Measurements from ENCODE around the gene MVB12B.

The MVB12B gene

DNA sequence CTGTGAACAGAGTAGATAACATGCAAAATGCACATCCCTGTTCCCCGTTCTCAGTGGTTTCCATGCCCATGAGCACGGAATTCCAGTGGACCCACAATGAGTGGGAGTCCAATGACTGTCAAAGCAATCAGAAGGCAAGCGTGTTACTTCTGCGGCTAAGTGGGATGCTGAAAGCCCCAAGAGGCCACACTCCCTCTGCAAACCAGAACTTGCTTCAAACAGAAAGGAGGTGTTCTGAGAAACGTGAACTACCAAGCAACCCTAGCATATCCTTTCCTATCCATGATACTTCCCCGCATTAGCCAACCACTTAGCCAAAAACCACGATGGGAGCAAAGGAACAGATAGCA lies 21.7 kb upstream of the MVB12B start:
- DNase-seq (ENCODE audit: low read depth), result no peak
- Histone ChIP-seq H3K36me3 (ENCODE audit: control insufficient read depth, insufficient read depth, low read length, severe bottlenecking) (no peaks in the 10 kb centered on the region), H3K4me1 (ENCODE audit: control insufficient read depth, insufficient read depth, low read length) (no peaks in the 10 kb centered on the region), H3K4me3 (ENCODE audit: low read length) (no peak overlapping the region), H3K9me3 (ENCODE audit: control insufficient read depth, low read length) (no peaks in the 10 kb centered on the region), H3K27me3 (replicated peaks; ENCODE audit: control insufficient read depth, insufficient read depth, low read length) (peaks cover 33% of the 10 kb centered on the region), H3K9ac (ENCODE audit: low read length) (no peak overlapping the region)

DNA sequence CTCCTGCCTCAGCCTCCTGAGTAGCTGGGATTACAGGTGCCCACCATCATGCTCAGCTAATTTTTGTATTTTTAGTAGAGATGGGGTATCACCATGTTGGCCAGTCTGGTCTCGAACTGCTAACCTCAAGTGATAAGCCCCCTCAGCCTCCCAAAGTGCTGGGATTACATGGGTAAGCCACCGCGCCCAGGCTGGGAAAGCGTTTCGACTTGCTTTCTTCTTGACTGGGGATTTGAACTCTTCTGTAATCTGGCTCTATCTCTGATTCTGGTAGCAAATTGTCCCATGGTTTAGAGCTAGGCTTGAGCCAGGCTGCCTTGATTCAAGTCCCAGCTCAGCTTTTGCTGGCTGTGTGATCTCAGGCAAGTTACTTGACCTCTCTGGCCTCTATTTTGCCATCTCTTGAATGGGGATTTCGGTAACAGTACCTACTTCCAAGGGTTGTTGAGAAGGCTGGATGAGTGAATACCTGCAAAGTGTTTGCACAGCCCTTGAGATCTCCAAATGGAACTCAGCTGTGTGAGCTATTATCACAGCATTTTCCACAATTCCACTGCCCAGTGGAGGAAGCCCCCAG lies 20.5 kb upstream of the MVB12B start:
- no peaks in the 10 kb centered on the region for H3K4me1 ChIP-seq (ENCODE audit: control insufficient read depth, insufficient read depth, low read length)
- H3K9ac ChIP-seq (ENCODE audit: low read length), result no peak overlapping the region
- H3K4me3 ChIP-seq (ENCODE audit: low read length), result no peak overlapping the region
- DNase-seq (ENCODE audit: low read depth), result no peak
- peaks cover 35% of the 10 kb centered on the region for H3K27me3 ChIP-seq (replicated peaks; ENCODE audit: control insufficient read depth, insufficient read depth, low read length)
- no peaks in the 10 kb centered on the region for H3K36me3 ChIP-seq (ENCODE audit: control insufficient read depth, insufficient read depth, low read length, severe bottlenecking)
- H3K9me3 ChIP-seq (ENCODE audit: control insufficient read depth, low read length), result no peaks in the 10 kb centered on the region

DNA sequence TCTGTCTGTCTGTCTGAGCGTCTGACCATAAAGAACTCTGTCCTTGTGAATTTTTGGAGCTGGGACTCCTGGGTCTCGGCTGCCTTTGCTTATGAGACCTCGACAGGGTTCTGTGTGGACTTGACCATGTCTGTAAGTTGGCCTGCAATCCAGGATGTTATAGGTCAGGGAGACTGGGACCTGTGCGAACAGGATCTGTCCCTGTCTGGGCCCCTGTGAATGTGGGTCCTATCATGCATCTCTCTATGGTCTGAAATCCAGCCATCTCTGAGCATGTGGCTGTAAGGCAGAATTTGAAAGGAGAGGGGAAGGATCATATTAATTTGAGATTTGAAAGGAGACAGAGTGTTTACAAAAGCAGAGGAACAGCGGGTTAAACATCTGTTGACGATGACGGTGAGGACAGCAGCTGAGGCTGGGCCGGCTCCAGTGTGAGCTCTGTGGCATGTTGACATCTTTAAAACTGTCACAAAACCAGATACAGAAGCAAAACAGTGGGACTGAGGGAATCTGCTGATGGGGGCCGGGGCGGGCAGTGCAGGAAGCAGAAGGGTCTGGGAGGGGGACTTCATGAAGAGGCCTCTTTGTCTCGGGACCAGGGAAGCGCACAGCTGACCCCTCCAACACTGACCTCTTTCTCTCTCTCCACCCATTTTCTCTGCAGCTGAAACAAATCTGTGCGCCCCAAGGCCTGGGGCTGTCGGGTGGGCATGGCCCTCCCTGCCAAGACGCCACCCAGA lies 19.1 kb upstream of the MVB12B start:
- H3K36me3 ChIP-seq (ENCODE audit: control insufficient read depth, insufficient read depth, low read length, severe bottlenecking), result no peaks in the 10 kb centered on the region
- DNase-seq (ENCODE audit: low read depth), result no peak
- no peak overlapping the region for H3K9ac ChIP-seq (ENCODE audit: low read length)
- H3K4me3 ChIP-seq (ENCODE audit: low read length), result no peak overlapping the region
- H3K27me3 ChIP-seq (replicated peaks; ENCODE audit: control insufficient read depth, insufficient read depth, low read length), result peaks cover 40% of the 10 kb centered on the region
- no peaks in the 10 kb centered on the region for H3K4me1 ChIP-seq (ENCODE audit: control insufficient read depth, insufficient read depth, low read length)
- H3K9me3 ChIP-seq (ENCODE audit: control insufficient read depth, low read length), result no peaks in the 10 kb centered on the region

DNA sequence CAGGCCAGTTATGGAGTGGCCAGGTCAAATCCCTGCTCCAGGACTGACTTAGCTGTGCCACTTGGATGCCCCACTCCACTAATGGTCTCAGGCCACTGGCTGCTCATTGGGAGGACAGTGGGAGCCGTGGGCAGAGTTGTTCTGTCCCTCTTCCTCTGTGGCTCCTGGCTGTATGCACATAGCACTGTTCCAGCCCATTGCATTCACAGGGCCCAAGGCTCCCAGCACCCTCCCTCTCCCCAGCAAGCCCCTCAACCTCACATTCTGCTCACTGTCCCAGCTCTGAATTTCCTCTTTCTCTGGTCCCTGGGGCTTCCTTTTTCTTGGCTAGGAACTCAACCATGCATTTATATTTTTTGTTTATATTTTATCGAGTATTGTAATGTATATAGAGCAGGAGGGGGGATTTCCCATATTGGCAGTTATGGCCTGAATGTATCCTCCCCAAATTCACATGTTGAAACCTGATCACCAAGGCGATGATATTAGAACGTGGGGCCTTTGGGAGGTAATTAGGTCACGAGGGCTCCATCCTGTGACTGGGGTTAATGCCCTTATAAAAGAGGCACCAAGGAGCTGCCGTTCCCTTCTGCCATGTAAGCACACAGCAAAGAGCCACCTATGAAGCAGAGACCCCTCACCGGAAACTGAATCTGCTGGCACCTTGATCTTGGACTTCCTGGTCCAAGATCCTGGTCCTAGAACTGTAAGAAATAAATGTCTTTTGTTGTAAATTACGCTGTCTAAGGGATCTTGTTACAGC lies 17.0 kb upstream of the MVB12B start:
- Histone ChIP-seq H3K4me1 (ENCODE audit: control insufficient read depth, insufficient read depth, low read length) (no peaks in the 10 kb centered on the region), H3K9ac (ENCODE audit: low read length) (no peak overlapping the region), H3K36me3 (ENCODE audit: control insufficient read depth, insufficient read depth, low read length, severe bottlenecking) (no peaks in the 10 kb centered on the region), H3K9me3 (ENCODE audit: control insufficient read depth, low read length) (no peaks in the 10 kb centered on the region), H3K27me3 (replicated peaks; ENCODE audit: control insufficient read depth, insufficient read depth, low read length) (peaks cover 43% of the 10 kb centered on the region), H3K4me3 (ENCODE audit: low read length) (no peak overlapping the region)
- DNase-seq (ENCODE audit: low read depth), result no peak

DNA sequence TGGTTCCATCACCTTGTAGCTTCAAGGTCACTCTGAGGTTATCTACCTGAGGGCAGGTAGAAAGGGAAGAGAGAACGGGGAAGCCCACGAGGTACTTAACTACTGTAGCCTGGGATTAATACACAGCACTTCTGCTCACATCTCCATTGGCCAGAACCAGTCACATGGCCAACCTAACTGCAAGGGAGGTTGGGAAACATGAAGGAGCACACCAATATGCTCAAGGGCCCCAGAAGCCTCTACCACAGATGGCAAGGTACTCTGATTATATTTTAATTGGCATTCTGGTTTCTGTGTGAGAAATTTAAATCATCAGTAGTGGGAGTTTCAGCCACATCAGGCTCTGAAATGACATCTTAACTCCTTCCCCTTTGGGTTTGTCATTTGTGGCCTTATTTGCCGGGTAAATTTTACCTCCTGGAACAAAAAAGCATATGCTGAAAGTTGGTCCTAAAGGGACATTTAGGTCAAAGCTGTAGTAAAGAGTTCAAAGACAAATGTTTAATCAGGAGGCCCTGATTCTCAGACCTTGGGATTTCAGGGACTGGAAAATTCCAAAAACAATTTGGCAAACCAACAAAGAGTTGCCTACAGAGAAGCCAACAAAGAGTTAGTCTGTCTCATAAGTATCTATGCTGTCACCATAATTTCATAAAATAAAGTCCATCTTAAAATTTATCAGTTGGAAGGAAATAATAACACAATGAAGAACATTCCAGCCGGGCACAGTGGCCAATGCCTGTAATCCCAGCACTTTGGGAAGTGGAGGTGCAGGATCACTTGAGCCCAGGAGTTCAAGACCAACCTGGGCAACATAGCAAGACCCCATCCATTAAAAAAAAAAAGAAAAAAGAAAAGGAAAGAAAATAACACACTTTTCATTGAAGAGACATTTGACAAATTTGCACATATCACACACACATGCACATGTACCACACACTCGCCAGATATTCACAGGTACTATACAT lies 13.8 kb upstream of the MVB12B start:
- Histone ChIP-seq H3K9me3 (ENCODE audit: control insufficient read depth, low read length) (peaks cover 8% of the 10 kb centered on the region), H3K36me3 (ENCODE audit: control insufficient read depth, insufficient read depth, low read length, severe bottlenecking) (no peaks in the 10 kb centered on the region), H3K9ac (ENCODE audit: low read length) (no peak overlapping the region), H3K27me3 (replicated peaks; ENCODE audit: control insufficient read depth, insufficient read depth, low read length) (peaks cover 36% of the 10 kb centered on the region), H3K4me3 (ENCODE audit: low read length) (no peak overlapping the region), H3K4me1 (ENCODE audit: control insufficient read depth, insufficient read depth, low read length) (no peaks in the 10 kb centered on the region)
- DNase-seq (ENCODE audit: low read depth), result no peak

DNA sequence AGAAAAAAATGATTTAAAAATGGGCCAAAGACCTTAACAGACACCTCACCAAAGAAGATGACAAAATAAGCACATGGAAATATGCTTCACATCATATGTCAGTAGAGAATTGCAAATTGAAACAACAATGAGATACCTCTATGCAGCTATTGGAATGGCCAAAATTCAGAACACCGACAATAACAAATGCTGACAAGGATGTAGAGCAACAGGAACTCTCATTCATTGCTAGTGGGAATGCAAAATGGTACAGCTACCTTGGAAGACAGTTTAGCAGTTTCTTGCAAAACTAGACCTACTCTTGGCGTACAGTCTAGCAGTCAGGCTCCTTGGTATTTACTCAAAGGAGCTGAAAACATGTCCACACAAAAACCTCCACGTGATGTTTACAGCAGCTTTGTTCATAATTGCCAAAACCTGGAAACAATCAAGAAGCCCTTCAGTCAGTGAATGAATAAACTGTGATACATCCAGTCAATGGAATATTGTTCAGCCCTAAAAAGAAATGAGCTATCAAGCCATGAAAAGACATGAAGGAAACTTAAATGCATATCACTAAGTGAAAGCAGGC lies 10.5 kb upstream of the MVB12B start:
- Histone ChIP-seq H3K27me3 (replicated peaks; ENCODE audit: control insufficient read depth, insufficient read depth, low read length) (peaks cover 39% of the 10 kb centered on the region), H3K4me3 (ENCODE audit: low read length) (no peak overlapping the region), H3K9me3 (ENCODE audit: control insufficient read depth, low read length) (peaks cover 8% of the 10 kb centered on the region), H3K4me1 (ENCODE audit: control insufficient read depth, insufficient read depth, low read length) (no peaks in the 10 kb centered on the region), H3K9ac (ENCODE audit: low read length) (no peak overlapping the region), H3K36me3 (ENCODE audit: control insufficient read depth, insufficient read depth, low read length, severe bottlenecking) (no peaks in the 10 kb centered on the region)
- DNase-seq (ENCODE audit: low read depth), result no peak

DNA sequence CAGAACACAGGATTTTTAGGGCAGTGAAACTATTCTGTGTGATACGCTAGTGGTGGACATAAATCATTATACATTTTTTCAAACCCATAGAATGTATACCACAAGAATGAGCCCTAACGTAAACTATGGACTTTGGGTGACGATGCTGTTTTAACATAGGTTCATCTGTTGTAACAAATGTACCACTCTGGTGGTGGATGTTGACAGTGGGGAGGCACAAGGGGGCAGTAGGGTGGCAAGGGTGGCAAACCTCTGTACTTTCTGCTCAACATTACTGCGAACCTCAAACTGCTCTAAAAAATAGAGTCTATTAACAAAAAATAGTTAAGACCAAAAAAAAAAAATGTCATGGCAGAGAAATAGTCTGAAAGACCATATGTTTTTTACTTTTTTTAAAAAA lies 9.1 kb upstream of the MVB12B start:
- Histone ChIP-seq H3K27me3 (replicated peaks; ENCODE audit: control insufficient read depth, insufficient read depth, low read length) (peaks cover 34% of the 10 kb centered on the region), H3K9me3 (ENCODE audit: control insufficient read depth, low read length) (peaks cover 8% of the 10 kb centered on the region), H3K4me3 (ENCODE audit: low read length) (no peak overlapping the region), H3K36me3 (ENCODE audit: control insufficient read depth, insufficient read depth, low read length, severe bottlenecking) (no peaks in the 10 kb centered on the region), H3K4me1 (ENCODE audit: control insufficient read depth, insufficient read depth, low read length) (no peaks in the 10 kb centered on the region), H3K9ac (ENCODE audit: low read length) (no peak overlapping the region)
- no peak for DNase-seq (ENCODE audit: low read depth)

DNA sequence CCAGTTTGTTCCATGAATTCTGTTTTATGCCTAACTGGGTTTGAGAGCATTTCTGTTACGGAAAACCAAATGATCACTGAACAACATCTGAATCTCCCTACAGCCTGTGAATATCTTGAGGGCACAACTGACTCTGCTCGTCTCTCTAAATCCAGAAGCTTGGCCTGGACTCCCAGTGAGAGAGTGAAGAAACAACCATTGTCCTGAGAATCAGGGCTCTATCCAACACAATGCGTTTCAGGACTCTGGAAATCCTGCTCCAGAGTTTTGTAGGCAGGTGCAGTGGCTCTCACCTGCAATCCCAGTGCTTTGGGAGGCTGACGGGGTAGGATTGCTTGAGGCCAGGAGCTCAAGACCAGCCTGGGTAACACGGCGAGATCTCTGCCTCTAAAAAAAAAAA lies 7.8 kb upstream of the MVB12B start:
- Histone ChIP-seq H3K27me3 (replicated peaks; ENCODE audit: control insufficient read depth, insufficient read depth, low read length) (peaks cover 30% of the 10 kb centered on the region), H3K9ac (ENCODE audit: low read length) (no peak overlapping the region), H3K4me1 (ENCODE audit: control insufficient read depth, insufficient read depth, low read length) (no peaks in the 10 kb centered on the region), H3K9me3 (ENCODE audit: control insufficient read depth, low read length) (peaks cover 10% of the 10 kb centered on the region), H3K4me3 (ENCODE audit: low read length) (no peak overlapping the region), H3K36me3 (ENCODE audit: control insufficient read depth, insufficient read depth, low read length, severe bottlenecking) (no peaks in the 10 kb centered on the region)
- no peak for DNase-seq (ENCODE audit: low read depth)

DNA sequence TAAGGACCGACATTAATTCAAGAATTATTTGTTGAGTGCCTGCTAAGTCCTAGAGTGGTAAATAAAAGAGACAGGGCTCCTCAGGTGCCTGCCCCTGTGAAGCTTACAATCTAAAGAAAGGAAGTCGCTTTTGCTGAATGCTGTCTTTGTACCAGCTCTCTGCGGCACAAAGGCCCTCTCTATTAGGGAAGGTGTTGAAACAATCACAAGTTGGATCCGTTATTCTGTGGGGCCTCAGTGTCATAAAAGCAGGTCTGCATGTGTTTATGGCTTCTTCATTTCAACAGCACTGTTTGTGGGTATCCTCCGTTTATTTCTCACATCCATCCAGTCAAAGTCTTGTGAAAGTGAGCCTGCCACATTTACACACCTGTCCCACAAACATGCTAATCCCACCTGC lies 7.0 kb upstream of the MVB12B start:
- Histone ChIP-seq H3K4me3 (ENCODE audit: low read length) (no peak overlapping the region), H3K27me3 (replicated peaks; ENCODE audit: control insufficient read depth, insufficient read depth, low read length) (peaks cover 22% of the 10 kb centered on the region), H3K9me3 (ENCODE audit: control insufficient read depth, low read length) (peaks cover 16% of the 10 kb centered on the region), H3K4me1 (ENCODE audit: control insufficient read depth, insufficient read depth, low read length) (no peaks in the 10 kb centered on the region), H3K9ac (ENCODE audit: low read length) (no peak overlapping the region), H3K36me3 (ENCODE audit: control insufficient read depth, insufficient read depth, low read length, severe bottlenecking) (no peaks in the 10 kb centered on the region)
- no peak for DNase-seq (ENCODE audit: low read depth)

DNA sequence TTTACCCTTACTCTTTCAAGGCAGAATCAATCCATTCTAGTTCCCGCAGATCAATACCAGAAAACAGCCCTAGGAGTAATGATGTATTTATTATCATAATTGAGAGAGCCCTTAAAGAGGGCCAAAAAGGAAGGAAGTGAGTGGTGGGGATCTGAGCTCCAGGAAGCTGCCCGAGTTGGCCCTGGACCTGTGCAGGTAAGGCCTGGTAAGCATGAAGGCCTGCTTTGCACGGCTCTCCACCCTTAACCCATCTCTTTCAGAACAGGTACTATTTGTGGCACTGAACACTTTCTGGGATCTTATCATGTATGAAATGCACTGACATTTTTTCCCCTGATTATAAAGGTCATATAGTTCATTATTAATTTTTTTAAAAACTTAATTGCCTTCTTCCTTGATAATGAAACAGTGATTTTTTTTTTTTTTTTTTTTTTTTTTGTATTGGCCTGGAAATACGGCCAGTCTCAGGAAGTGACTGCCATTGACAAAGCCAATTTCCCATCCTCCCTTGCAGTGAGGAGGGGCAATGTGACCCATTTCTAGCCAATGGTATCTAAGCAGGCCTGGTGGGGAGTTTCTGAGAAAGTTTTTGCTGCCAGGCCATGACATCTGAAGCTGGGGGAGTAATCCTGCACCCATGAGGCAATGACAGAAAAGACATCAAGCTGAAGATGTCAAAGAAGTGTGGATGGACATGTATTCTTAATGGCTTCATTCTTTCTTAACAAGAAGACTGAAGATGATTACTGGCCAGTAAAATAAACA lies 6.3 kb upstream of the MVB12B start:
- no peak overlapping the region for H3K9ac ChIP-seq (ENCODE audit: low read length)
- no peak for DNase-seq (ENCODE audit: low read depth)
- H3K9me3 ChIP-seq (ENCODE audit: control insufficient read depth, low read length), result peaks cover 16% of the 10 kb centered on the region
- peaks cover 17% of the 10 kb centered on the region for H3K27me3 ChIP-seq (replicated peaks; ENCODE audit: control insufficient read depth, insufficient read depth, low read length)
- H3K4me1 ChIP-seq (ENCODE audit: control insufficient read depth, insufficient read depth, low read length), result no peaks in the 10 kb centered on the region
- H3K4me3 ChIP-seq (ENCODE audit: low read length), result no peak overlapping the region
- no peaks in the 10 kb centered on the region for H3K36me3 ChIP-seq (ENCODE audit: control insufficient read depth, insufficient read depth, low read length, severe bottlenecking)
